HepG2 (cell line): Measurements from ENCODE around the gene CST3. TPM values are rescaled to one million over a fixed set of nuclear protein-coding genes. Genes with fewer than 3 reads are reported as not detected.
A peak's percentile ranks its signal among the peaks of the same experiment; 100 is the strongest.

Experiments
- AGO2 ChIP-seq: fragments of 200-400 bp; formaldehyde crosslinking; optimal IDR thresholded peaks from 2 replicates; pipeline ENCODE3; 2017; ENCODE audit warnings: mild to moderate bottlenecking, low read depth, low read length, moderate library complexity
- ATF7 ChIP-seq, 2 experiments: fragments of 450-650 bp in 1 of 2; sonication (generic) in 1 of 2; formaldehyde crosslinking in 1 of 2; IDR thresholded peaks; 2 replicates each; pipeline versions ENCODE4 v1.4.0 to v1.6.1; 2016 to 2020; ENCODE audit warnings: antibody characterized with exemption in 1 of 2, mild to moderate bottlenecking in 1 of 2, missing genetic modification reagents in 1 of 2
- FUBP1 ChIP-seq: sonication (generic); formaldehyde crosslinking; IDR thresholded peaks from 2 replicates; pipeline ENCODE4 v1.5.1; 2020; ENCODE audit warnings: missing genetic modification reagents, mild to moderate bottlenecking, borderline replicate concordance
- HMG20A ChIP-seq: IDR thresholded peaks from 2 replicates; pipeline ENCODE4 v1.6.1; 2016; ENCODE audit warnings: borderline replicate concordance
- KDM3A ChIP-seq: IDR thresholded peaks from 2 replicates; pipeline ENCODE4 v1.6.1; 2018; ENCODE audit warnings: low read depth, missing compliant biosample characterization
- KDM4B ChIP-seq: sonication (generic); formaldehyde crosslinking; IDR thresholded peaks from 2 replicates; pipeline ENCODE4 v1.4.0; 2020; ENCODE audit warnings: missing genetic modification reagents
- KLF16 ChIP-seq, 2 experiments: sonication (generic) in 1 of 2; formaldehyde crosslinking in 1 of 2; IDR thresholded peaks; 2 replicates each; pipeline versions ENCODE4 v1.6.1 to v1.8.0; 2016 to 2023; ENCODE audit warnings: missing genetic modification reagents in 2 of 2, missing compliant biosample characterization in 1 of 2
- MNT ChIP-seq: fragments of 450-650 bp; IDR thresholded peaks from 2 replicates; pipeline ENCODE4 v1.6.1; 2016
- NFIB ChIP-seq: sonication (generic); formaldehyde crosslinking; IDR thresholded peaks from 2 replicates; pipeline ENCODE4 v1.9.0; 2021; ENCODE audit warnings: missing genetic modification reagents, mild to moderate bottlenecking, borderline replicate concordance
- NKX3-1 ChIP-seq: sonication (generic); formaldehyde crosslinking; IDR thresholded peaks from 2 replicates; pipeline ENCODE4 v1.5.0; 2020; ENCODE audit warnings: missing genetic modification reagents
- PREB ChIP-seq: sonication (generic); formaldehyde crosslinking; IDR thresholded peaks from 2 replicates; pipeline ENCODE4 v1.4.0; 2020; ENCODE audit warnings: missing genetic modification reagents
- TBX2 ChIP-seq: sonication (generic); formaldehyde crosslinking; IDR thresholded peaks from 2 replicates; pipeline ENCODE4 v1.5.0; 2020; ENCODE audit warnings: missing genetic modification reagents, mild to moderate bottlenecking, borderline replicate concordance
- TP53 ChIP-seq: sonication (generic); formaldehyde crosslinking; conservative IDR thresholded peaks from 2 replicates; pipeline ENCODE4 v1.4.0; 2020; ENCODE audit warnings: missing genetic modification reagents
- YY1 ChIP-seq: IDR thresholded peaks from 2 replicates; pipeline ENCODE4 v1.6.1; 2011; ENCODE audit warnings: low read length, low read depth, moderate library complexity, mild to moderate bottlenecking; ENCODE audit not compliant: insufficient read depth, insufficient replicate concordance
- ZBTB21 ChIP-seq: sonication (generic); formaldehyde crosslinking; IDR thresholded peaks from 2 replicates; pipeline ENCODE4 v1.4.0; 2020; ENCODE audit warnings: missing genetic modification reagents
- ZNF30 ChIP-seq: sonication (generic); formaldehyde crosslinking; IDR thresholded peaks from 2 replicates; pipeline ENCODE4 v1.5.0; 2020; ENCODE audit warnings: mild to moderate bottlenecking, missing genetic modification reagents
- ZNF326 ChIP-seq: sonication (generic); formaldehyde crosslinking; IDR thresholded peaks from 2 replicates; pipeline ENCODE4 v1.4.0; 2020; ENCODE audit warnings: missing genetic modification reagents, borderline replicate concordance
- ZNF33A ChIP-seq: sonication (generic); formaldehyde crosslinking; IDR thresholded peaks from 2 replicates; pipeline ENCODE4 v1.5.1; 2020; ENCODE audit warnings: missing genetic modification reagents, mild to moderate bottlenecking, moderate library complexity, borderline replicate concordance
- ZNF639 ChIP-seq: conservative IDR thresholded peaks from 2 replicates; pipeline ENCODE4 v1.6.1; 2018; ENCODE audit warnings: missing genetic modification reagents
- ZSCAN30 ChIP-seq: sonication (generic); formaldehyde crosslinking; IDR thresholded peaks from 2 replicates; pipeline ENCODE4 v1.5.0; 2020; ENCODE audit warnings: mild to moderate bottlenecking, missing genetic modification reagents
- polyA plus RNA-seq, 8 experiments: library from polyadenylated mRNA; depleted of rRNA in 3 of 8; stranded (reverse) in 7 of 8; unstranded in 1 of 8; fragments of >200 nt; fragmentation: Illumina TruSeq in 4 of 8; extraction: Trizol in 4 of 8; gene quantifications; 2 replicates each; pipeline versions ENCODE4 v1.2.1 to v1.2.3, GENCODE V29; 2011 to 2016; ENCODE audit warnings: low read depth in 4 of 8, missing spikeins in 1 of 8, mixed read lengths in 1 of 8; ENCODE audit not compliant: insufficient read depth in 1 of 8
- total RNA-seq, 5 experiments: library from RNA; depleted of rRNA; stranded (reverse); fragments of >200 nt; fragmentation: Illumina TruSeq; extraction: Trizol; gene quantifications; 2 replicates each; pipeline ENCODE4 v1.2.3, GENCODE V29; 2016; ENCODE audit warnings: low read depth in 1 of 5
- TF ChIP-seq, protein P1 (sequence below): sonication (generic); formaldehyde crosslinking; IDR thresholded peaks from 2 replicates; pipeline ENCODE4 v1.9.0; 2021; ENCODE audit warnings: missing genetic modification reagents, borderline replicate concordance

CST3 gene
- total and polyA plus RNA-seq, 2 of the 13 experiments (the other 11 are each of a cell fraction or from before 2014, with no cell fraction given) = 690 to 1,005 TPM

DNA sequence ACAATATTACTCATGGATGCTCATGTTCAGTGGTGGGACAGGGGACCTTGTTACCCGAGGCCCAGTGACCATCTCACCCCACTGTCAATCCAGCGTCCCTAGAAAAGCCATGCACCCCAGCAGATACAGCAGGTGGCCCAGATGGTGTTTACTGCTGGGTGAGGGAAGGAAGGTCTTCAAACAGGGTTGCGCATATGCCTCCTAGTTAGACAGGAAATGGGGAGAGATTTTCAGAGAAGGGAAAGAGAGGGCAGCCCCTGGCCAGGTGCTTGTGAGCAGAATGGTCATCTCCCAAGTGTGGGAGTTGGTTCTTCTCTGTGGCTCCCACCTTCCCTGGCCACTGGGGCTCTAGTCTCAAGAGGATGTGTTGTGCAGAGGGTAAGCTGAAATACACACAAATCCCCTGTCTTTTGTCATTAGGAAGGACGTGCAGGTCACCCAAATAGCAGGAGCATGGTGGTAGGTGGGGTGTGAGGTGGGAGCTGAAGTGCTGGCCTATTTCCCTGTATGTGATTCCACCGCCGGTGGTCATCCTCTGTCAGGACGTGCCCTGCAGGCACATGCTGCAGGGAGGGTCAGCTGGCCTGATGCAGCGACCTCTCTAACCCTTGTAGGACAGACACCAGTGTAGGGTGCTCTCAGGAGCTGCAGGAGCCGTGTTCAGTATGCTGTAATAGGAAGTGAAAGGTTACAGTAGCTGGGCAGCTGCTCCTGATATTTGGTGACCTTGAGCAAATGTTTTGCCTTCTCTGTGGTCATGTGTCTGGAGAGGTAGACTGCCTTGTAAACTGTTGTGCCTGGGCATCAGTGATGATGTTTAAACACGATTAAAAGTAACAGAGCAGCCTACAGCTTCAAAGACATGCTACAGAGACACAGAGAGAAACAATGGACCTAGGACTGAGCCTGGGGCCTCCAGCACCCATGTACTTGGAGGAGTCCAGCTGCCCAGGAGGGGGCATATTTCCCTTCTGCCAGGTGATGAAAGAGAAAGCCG is 3.2 kb upstream of the CST3 start (continued):
- TF ChIP-seq TBX2 (CRISPR knock-in tag) (peak; percentile 17; the same call in 1 of the 2 replicates), KDM3A (CRISPR knock-in tag) (0 out of 2 replicates have a peak, but pooled peaks have one; percentile 58), ZBTB21 (CRISPR knock-in tag) (0 out of 2 replicates have a peak, but pooled peaks have one; percentile 65), NKX3-1 (CRISPR knock-in tag) (no peak; the same call in 1 of the 2 replicates), KDM4B (CRISPR knock-in tag) (peak; percentile 94; the same call in 1 of the 2 replicates), AGO2 (no peak), MNT (no peak), PREB (no peak), ZSCAN30 (CRISPR knock-in tag) (no peak), ZNF639 (CRISPR knock-in tag) (no peak), YY1 (no peak), HMG20A (peak; percentile 73; the same call in 1 of the 2 replicates), ZNF30 (CRISPR knock-in tag) (no peak), ZNF326 (CRISPR knock-in tag) (no peak), ATF7 (IDR thresholded peaks at IDR 0.05) (no peak), ATF7 (CRISPR knock-in tag; IDR thresholded peaks at IDR 0.05) (no peak), TP53 (0 out of 2 replicates have a peak, but pooled peaks have one; percentile 39), FUBP1 (CRISPR knock-in tag) (no peak), KLF16 (CRISPR knock-in tag; IDR thresholded peaks at IDR 0.05) (no peak; a peak in 1 of 4 replicates), ZNF33A (CRISPR knock-in tag) (no peak), NFIB (CRISPR knock-in tag) (no peak)
- TF ChIP-seq, protein P1, sequence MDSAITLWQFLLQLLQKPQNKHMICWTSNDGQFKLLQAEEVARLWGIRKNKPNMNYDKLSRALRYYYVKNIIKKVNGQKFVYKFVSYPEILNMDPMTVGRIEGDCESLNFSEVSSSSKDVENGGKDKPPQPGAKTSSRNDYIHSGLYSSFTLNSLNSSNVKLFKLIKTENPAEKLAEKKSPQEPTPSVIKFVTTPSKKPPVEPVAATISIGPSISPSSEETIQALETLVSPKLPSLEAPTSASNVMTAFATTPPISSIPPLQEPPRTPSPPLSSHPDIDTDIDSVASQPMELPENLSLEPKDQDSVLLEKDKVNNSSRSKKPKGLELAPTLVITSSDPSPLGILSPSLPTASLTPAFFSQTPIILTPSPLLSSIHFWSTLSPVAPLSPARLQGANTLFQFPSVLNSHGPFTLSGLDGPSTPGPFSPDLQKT (CRISPR knock-in tag) = no peak
